Ovary (tissue), 9 donors: ENCODE data around the gene MAP3K7CL. TPM values are rescaled to one million over a fixed set of nuclear protein-coding genes. Genes with fewer than 3 reads are reported as not detected.

Experiments used
- DNase-seq, 5 donors: peaks; one replicate each; pipeline ENCODE4 v3.0.0-alpha.2; 2019 to 2020
- H3K27ac ChIP-seq, 2 donors: fragments of 200-600 bp; one replicate each; pipeline versions ENCODE4 v1.5.1 to v1.8.0; 2019 to 2022
- H3K27me3 ChIP-seq: fragments of 200-600 bp; one replicate; pipeline ENCODE4 v1.8.0; 2022
- H3K36me3 ChIP-seq: fragments of 200-600 bp; sonication (generic); one replicate; pipeline ENCODE4 v1.5.1; 2019
- H3K4me1 ChIP-seq: one replicate; pipeline ENCODE4 v1.8.1; 2013; ENCODE audit warnings: mild to moderate bottlenecking, moderate library complexity; ENCODE audit not compliant: insufficient read depth
- H3K4me3 ChIP-seq: fragments of 200-600 bp; sonication (generic); one replicate; pipeline ENCODE4 v1.5.1; 2017
- H3K9me3 ChIP-seq, 2 donors: fragments of 200-600 bp in 1 of 2; sonication (generic) in 1 of 2; one replicate each; pipeline versions ENCODE4 v1.5.1 to v1.8.1; 2013 to 2019; ENCODE audit warnings: mild to moderate bottlenecking in 1 of 2, moderate library complexity in 1 of 2
- EP300 ChIP-seq: sonication (generic); formaldehyde crosslinking; IDR thresholded peaks from one replicate; pipeline ENCODE4 v1.6.1; 2017; ENCODE audit warnings: antibody characterized with exemption
- POLR2A ChIP-seq: fragments of 450-650 bp; IDR thresholded peaks from one replicate; pipeline ENCODE4 v1.6.1; 2017; ENCODE audit warnings: antibody characterized with exemption, mild to moderate bottlenecking, moderate library complexity
- WGBS, 3 donors: extraction: QIAGEN DNeasy Blood & Tissue Kit in 1 of 3; methylation state at CpG; one replicate each; pipeline versions ENCODE4 v1.1.5 to v1.1.7; 2013 to 2017; 5-methylcytosine and 5-hydroxymethylcytosine counted together
- intact Hi-C, 4 donors: fragments of 100-400 bp; cut with DNase I; formaldehyde crosslinking; loops; one replicate each; pipeline versions ENCODE4 v1.11.0 to v1.15.1; 2022 to 2023
- polyA plus RNA-seq, 2 donors: library from polyadenylated mRNA; stranded (reverse); fragments of 200-250 nt in 1 of 2; fragments of 350-450 nt in 1 of 2; fragmentation: Illumina TruSeq in 1 of 2; extraction: RNeasy Lipid Tissue Mini Kit (QIAGEN cat#74804) in 1 of 2; gene quantifications; one replicate each; pipeline ENCODE4 v1.2.3, GENCODE V29; 2013 to 2014
- total RNA-seq, 7 donors: library from RNA; depleted of rRNA in 2 of 7; stranded (reverse); fragments of >200 nt in 2 of 7; fragmentation: NEBNext Ultra II Directional in 3 of 7; extraction: Animal tissue kit (Norgen Biotek cat#: 25700) in 3 of 7; gene quantifications; one replicate each; pipeline versions ENCODE4 v1.1.0 to v1.2.4, GENCODE V29; 2016 to 2023
- TF ChIP-seq, protein P1 (sequence below), 3 donors: fragments of 450-650 bp in 2 of 3; fragments of 200-600 bp in 1 of 3; IDR thresholded peaks; one replicate each; pipeline versions ENCODE4 v1.5.1 to v1.8.0; 2016 to 2022; ENCODE audit warnings: antibody characterized with exemption in 3 of 3, mild to moderate bottlenecking in 1 of 3
- donor health status: DM: no; HTN: no; CAD: no; lungs with moderate emphysema.
- donor health status: DM: no; HTN: no; CAD: no.
- donor health status: Bipolar disorder and iron deficiency.
- donor health status: DM: yes; HTN: yes; CAD: no.
- donor health status: DM: no; HTN: no; CAD: no.
- donor health status: DM: yes; HTN: yes; CAD: no.

Gene MAP3K7CL
- total and polyA plus RNA-seq, 9 donors, result 3.0 to 18.6 (median 6.7) TPM

DNA sequence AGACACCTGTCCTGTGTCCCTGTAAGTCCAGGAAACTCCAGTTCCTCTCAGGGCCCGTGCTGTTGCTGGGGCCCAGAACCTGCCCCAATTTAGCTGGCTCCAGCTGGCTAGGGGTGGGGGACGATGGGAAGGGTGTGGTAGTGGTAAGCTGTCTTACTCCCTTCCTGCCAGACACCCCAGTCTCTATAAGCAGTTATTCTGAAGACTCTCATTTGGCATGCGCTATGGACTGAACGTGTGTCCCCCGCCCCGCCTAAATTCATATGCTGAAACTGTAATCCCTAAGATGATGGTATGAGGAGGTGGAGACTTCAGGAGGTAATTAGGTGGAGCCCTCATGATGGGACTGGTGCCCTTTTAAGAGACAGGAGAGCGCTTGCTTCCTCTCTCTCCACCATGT is 82.0 kb downstream of the MAP3K7CL start:
- Histone ChIP-seq H3K4me1 (no peaks in the 10 kb centered on the region), H3K27me3 (no peaks in the 10 kb centered on the region), H3K36me3 (no peaks in the 10 kb centered on the region), H3K4me3 (no peak overlapping the region), H3K9me3 (no peaks in the 10 kb centered on the region), H3K27ac (no peak overlapping the region)
- intact Hi-C loops, result no loop called here
- WGBS, 3 donors, result 92 to 99% (median 95%) methylated on average over 7 of the region's 7 CpGs
- no peak for DNase-seq
- TF ChIP-seq POLR2A (no peak), EP300 (no peak)
- TF ChIP-seq, protein P1, sequence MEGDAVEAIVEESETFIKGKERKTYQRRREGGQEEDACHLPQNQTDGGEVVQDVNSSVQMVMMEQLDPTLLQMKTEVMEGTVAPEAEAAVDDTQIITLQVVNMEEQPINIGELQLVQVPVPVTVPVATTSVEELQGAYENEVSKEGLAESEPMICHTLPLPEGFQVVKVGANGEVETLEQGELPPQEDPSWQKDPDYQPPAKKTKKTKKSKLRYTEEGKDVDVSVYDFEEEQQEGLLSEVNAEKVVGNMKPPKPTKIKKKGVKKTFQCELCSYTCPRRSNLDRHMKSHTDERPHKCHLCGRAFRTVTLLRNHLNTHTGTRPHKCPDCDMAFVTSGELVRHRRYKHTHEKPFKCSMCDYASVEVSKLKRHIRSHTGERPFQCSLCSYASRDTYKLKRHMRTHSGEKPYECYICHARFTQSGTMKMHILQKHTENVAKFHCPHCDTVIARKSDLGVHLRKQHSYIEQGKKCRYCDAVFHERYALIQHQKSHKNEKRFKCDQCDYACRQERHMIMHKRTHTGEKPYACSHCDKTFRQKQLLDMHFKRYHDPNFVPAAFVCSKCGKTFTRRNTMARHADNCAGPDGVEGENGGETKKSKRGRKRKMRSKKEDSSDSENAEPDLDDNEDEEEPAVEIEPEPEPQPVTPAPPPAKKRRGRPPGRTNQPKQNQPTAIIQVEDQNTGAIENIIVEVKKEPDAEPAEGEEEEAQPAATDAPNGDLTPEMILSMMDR (IDR thresholded peaks at IDR 0.05), result no peak

DNA sequence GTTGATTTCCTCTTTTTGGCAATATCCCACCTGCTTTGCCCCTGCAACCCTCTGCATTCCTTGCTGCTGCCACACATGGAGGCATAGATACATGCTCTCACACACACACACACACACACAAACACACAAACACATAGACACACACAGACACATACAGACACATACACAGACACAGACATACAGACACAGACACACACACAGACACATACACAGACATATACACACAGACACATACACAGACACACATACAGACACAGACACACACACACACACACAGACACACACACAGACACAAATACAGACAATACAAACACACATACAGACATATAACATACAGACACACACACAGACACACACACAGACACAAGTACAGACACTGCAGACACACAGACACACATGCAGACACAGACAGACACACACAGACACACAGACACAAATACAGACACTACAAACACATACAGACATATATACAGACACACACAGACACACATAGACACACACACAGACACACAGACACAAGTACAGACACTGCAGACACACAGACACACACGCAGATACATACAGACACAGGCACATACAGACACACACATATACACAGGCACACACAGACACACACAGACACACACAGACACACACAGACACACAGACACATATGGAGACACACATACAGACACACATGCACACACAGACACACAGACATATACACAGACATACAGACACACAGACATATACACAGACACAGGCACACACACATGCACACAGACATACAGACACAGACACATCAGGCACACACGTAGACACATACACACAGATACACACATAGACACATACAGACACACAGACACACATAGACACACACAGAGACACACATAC is 83.3 kb downstream of the MAP3K7CL start:
- WGBS, 3 donors, result 95 to 100% (median 97%) methylated on average over 2 of the region's 2 CpGs
- no peaks in the 10 kb centered on the region for H3K9me3 ChIP-seq

GRCh38 chr21:29215709-29216108 is 85.3 kb downstream of the MAP3K7CL start:
- no peaks in the 10 kb centered on the region for H3K9me3 ChIP-seq
- WGBS, 3 donors, result 23 to 38% (median 27%) methylated on average over 2 of the region's 2 CpGs

More for the DNA sequence above, 83.3 kb downstream of the MAP3K7CL start:
- DNase-seq, result no peak
- TF ChIP-seq POLR2A (no peak), EP300 (no peak)
- TF ChIP-seq, protein P1 (IDR thresholded peaks at IDR 0.05), result no peak
- intact Hi-C loops, result no loop called here
- H3K27me3 ChIP-seq, result no peaks in the 10 kb centered on the region
- no peaks in the 10 kb centered on the region for H3K36me3 ChIP-seq
- no peaks in the 10 kb centered on the region for H3K4me1 ChIP-seq
- no peak overlapping the region for H3K4me3 ChIP-seq
- H3K27ac ChIP-seq, result no peak overlapping the region

DNA sequence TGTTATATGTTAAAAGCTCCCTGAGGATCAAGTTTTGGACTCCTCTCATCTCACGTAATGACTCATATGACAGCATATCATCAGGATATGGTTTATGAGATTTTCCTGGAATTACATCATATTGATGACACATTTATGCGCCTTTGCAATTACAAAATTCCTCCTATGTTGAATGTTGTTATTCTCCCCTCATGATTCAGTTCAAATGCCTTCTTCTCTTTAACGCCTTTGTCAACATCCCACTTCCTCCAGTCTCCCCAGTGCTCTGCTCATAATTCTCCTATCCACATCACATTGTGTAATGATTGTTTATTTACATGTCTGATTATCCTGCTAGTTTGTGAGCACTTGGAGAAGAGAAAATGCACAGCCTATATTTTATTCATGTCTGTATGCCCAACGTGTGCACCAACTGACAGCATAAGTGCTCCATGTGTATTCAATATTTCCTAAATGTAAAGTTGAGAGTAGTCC is 87.4 kb downstream of the MAP3K7CL start:
- no peaks in the 10 kb centered on the region for H3K9me3 ChIP-seq
- H3K36me3 ChIP-seq, result no peaks in the 10 kb centered on the region
- H3K27me3 ChIP-seq, result no peaks in the 10 kb centered on the region
- TF ChIP-seq, protein P1 (IDR thresholded peaks at IDR 0.05), result no peak
- no peak for TF ChIP-seq EP300
- no peak for TF ChIP-seq POLR2A
- WGBS, 3 donors, result 58 to 73% (median 63%) methylated on average over 4 of the region's 4 CpGs
- DNase-seq, result no peak
- H3K4me1 ChIP-seq, result no peaks in the 10 kb centered on the region
- no peak overlapping the region for H3K27ac ChIP-seq
- intact Hi-C loops, result no loop called here
- H3K4me3 ChIP-seq, result no peak overlapping the region

More at GRCh38 chr21:29215709-29216108, 85.3 kb downstream of the MAP3K7CL start:
- Histone ChIP-seq H3K36me3 (no peaks in the 10 kb centered on the region), H3K27ac (no peak overlapping the region), H3K27me3 (no peaks in the 10 kb centered on the region), H3K4me3 (no peak overlapping the region), H3K4me1 (no peaks in the 10 kb centered on the region)
- no peak for TF ChIP-seq EP300
- TF ChIP-seq, protein P1 (IDR thresholded peaks at IDR 0.05), result no peak
- TF ChIP-seq POLR2A, result no peak
- no peak for DNase-seq
- intact Hi-C loops, result no loop called here
